ENCODE results near the gene CCDC136. TPM values are rescaled to one million over a fixed set of nuclear protein-coding genes. Genes with fewer than 3 reads are reported as not detected.

The CCDC136 gene
- total RNA-seq, 1 experiment from 2014 or later: 1.1 TPM

GRCh38 chr7:128773604-128774003 is 18.2 kb upstream of the CCDC136 start:
- no peaks in the 10 kb centered on the region for H3K4me1 ChIP-seq (ENCODE audit: control insufficient read depth, insufficient read depth, low read length)
- no peak for DNase-seq (ENCODE audit: low read depth, low spot score)
- CTCF ChIA-PET: interaction anchor here (0.6 kb wide), 1 partner anchor 129 kb away, joined by 5 read pairs; no protein-coding TSS in a partner anchor
- no peaks in the 10 kb centered on the region for H3K27me3 ChIP-seq (ENCODE audit: control insufficient read depth, insufficient read depth, low read length)
- intact Hi-C loops (cut with micrococcal nuclease; ENCODE audit: unreplicated experiment): no loop called here
- no peak overlapping the region for H3K27ac ChIP-seq (ENCODE audit: low read length)
- H3K4me3 ChIP-seq (ENCODE audit: low read depth in 2 of 2, low read length in 2 of 2): no peak overlapping the region
- no peak for ATAC-seq
- POLR2A ChIA-PET: no interaction called here
- no TSS peak for BruUV-seq (replicated peaks)
- TF ChIP-seq TCF7L2 (IDR thresholded peaks at IDR 0.05; ENCODE audit: low read depth, low read length): no peak
- TF ChIP-seq REST (IDR thresholded peaks at IDR 0.05; ENCODE audit: insufficient read depth in 1 of 2, low read depth in 2 of 2, low read length in 1 of 2): no peak
- no peak for TF ChIP-seq POLR2AphosphoS5 (IDR thresholded peaks at IDR 0.05; ENCODE audit: low read depth, low read length)
- TF ChIP-seq, protein P1, sequence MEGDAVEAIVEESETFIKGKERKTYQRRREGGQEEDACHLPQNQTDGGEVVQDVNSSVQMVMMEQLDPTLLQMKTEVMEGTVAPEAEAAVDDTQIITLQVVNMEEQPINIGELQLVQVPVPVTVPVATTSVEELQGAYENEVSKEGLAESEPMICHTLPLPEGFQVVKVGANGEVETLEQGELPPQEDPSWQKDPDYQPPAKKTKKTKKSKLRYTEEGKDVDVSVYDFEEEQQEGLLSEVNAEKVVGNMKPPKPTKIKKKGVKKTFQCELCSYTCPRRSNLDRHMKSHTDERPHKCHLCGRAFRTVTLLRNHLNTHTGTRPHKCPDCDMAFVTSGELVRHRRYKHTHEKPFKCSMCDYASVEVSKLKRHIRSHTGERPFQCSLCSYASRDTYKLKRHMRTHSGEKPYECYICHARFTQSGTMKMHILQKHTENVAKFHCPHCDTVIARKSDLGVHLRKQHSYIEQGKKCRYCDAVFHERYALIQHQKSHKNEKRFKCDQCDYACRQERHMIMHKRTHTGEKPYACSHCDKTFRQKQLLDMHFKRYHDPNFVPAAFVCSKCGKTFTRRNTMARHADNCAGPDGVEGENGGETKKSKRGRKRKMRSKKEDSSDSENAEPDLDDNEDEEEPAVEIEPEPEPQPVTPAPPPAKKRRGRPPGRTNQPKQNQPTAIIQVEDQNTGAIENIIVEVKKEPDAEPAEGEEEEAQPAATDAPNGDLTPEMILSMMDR (IDR thresholded peaks at IDR 0.05): no peak
- no peak for TF ChIP-seq SIN3A (IDR thresholded peaks at IDR 0.05; ENCODE audit: borderline replicate concordance, insufficient read depth, low read depth, low read length)
- in situ Hi-C loops (cut with HindIII; ENCODE audit: low pct_unique_long_range_greater_than_20kb, low sequenced_read_pairs): no loop called here
- peaks cover 8% of the 10 kb centered on the region; the same call in 1 of the 2 replicates for H3K9me3 ChIP-seq (ENCODE audit: control insufficient read depth, insufficient read depth, low read depth, low read length)
- peaks cover 17% of the 10 kb centered on the region for H3K36me3 ChIP-seq (ENCODE audit: control insufficient read depth, insufficient read depth, low read length)

DNA sequence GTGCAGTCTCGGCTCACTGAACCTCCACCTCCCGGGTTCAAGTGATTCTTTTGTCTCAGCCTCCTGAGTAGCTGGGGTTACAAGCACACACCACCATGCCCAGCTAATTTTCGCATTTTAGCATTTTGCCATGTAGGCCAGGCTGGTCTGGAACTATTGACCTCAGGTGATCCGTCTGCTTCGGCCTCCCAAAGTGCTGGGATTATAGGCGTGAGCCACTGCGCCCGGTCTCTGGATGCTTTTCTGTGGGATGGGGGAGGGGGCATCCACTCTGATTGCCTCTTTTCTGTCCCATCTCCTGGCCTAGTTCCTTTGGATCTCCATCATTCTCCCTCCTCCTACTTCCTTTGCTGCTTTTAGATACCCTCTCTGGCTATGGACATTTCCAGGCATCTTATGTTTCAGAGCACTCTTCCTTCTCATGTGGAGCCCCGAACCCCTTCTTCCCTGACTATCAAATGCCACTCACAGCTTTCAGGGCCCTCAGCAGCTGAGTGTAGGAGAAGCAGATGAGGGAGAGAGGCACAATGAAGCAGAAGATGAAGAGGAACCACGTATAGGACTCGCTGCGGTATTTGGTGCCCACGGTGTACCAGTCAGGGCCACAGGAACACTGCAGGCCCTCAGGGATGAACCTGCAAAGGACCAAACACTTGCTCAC is 17.6 kb upstream of the CCDC136 start:
- no peak overlapping the region for H3K27ac ChIP-seq (ENCODE audit: low read length)
- TF ChIP-seq, protein P1 (IDR thresholded peaks at IDR 0.05): no peak
- no peak for TF ChIP-seq SIN3A (IDR thresholded peaks at IDR 0.05; ENCODE audit: borderline replicate concordance, insufficient read depth, low read depth, low read length)
- TF ChIP-seq TCF7L2 (IDR thresholded peaks at IDR 0.05; ENCODE audit: low read depth, low read length): no peak
- no peak for TF ChIP-seq POLR2AphosphoS5 (IDR thresholded peaks at IDR 0.05; ENCODE audit: low read depth, low read length)
- no peak for TF ChIP-seq REST (IDR thresholded peaks at IDR 0.05; ENCODE audit: insufficient read depth in 1 of 2, low read depth in 2 of 2, low read length in 1 of 2)
- no peaks in the 10 kb centered on the region for H3K27me3 ChIP-seq (ENCODE audit: control insufficient read depth, insufficient read depth, low read length)
- H3K9me3 ChIP-seq (ENCODE audit: control insufficient read depth, insufficient read depth, low read depth, low read length): peaks cover 8% of the 10 kb centered on the region; the same call in 1 of the 2 replicates
- in situ Hi-C loops (cut with HindIII; ENCODE audit: low pct_unique_long_range_greater_than_20kb, low sequenced_read_pairs): no loop called here
- ATAC-seq: no peak
- intact Hi-C loops (cut with micrococcal nuclease; ENCODE audit: unreplicated experiment): no loop called here
- H3K4me3 ChIP-seq (ENCODE audit: low read depth in 2 of 2, low read length in 2 of 2): no peak overlapping the region
- CTCF ChIA-PET: interaction anchor here (0.6 kb wide), 1 partner anchor 445 kb away, joined by 5 read pairs; no protein-coding TSS in a partner anchor
- H3K36me3 ChIP-seq (ENCODE audit: control insufficient read depth, insufficient read depth, low read length): peaks cover 12% of the 10 kb centered on the region
- POLR2A ChIA-PET: interaction anchor here (0.6 kb wide), 1 partner anchor 10 kb away, joined by 3 read pairs; no protein-coding TSS in a partner anchor
- H3K4me1 ChIP-seq (ENCODE audit: control insufficient read depth, insufficient read depth, low read length): no peaks in the 10 kb centered on the region
- no peak for DNase-seq (ENCODE audit: low read depth, low spot score)
- BruUV-seq (replicated peaks): no TSS peak

Data from Panc1 (cell line).